K562 (cell line): Measurements from ENCODE around the gene HP1BP3. TPM values are rescaled to one million over a fixed set of nuclear protein-coding genes. Genes with fewer than 3 reads are reported as not detected.

Source experiments
- BCOR ChIP-seq: fragments of 450-650 bp; IDR thresholded peaks from 2 replicates; pipeline ENCODE4 v1.6.1; 2016
- CBX1 ChIP-seq: sonication (generic); IDR thresholded peaks from 2 replicates; pipeline ENCODE4 v1.6.1; 2016; ENCODE audit warnings: antibody characterized with exemption, low read depth, mild to moderate bottlenecking
- CBX5 ChIP-seq: IDR thresholded peaks from 2 replicates; pipeline ENCODE4 v1.6.1; 2014; ENCODE audit warnings: low read depth, borderline replicate concordance
- CREM ChIP-seq: IDR thresholded peaks from 2 replicates; pipeline ENCODE4 v1.6.1; 2014; ENCODE audit warnings: antibody characterized with exemption, low read depth
- GTF2A2 ChIP-seq: IDR thresholded peaks from 2 replicates; pipeline ENCODE4 v1.6.1; 2016; ENCODE audit warnings: mild to moderate bottlenecking, missing genetic modification characterization, missing compliant biosample characterization
- HCFC1 ChIP-seq: IDR thresholded peaks from 2 replicates; pipeline ENCODE4 v1.6.1; 2012; ENCODE audit warnings: low read depth, low read length, improper control_type of control experiment
- IFI16 ChIP-seq: fragments of 250-450 bp; sonication (Bioruptor Pico); IDR thresholded peaks from 2 replicates; pipeline ENCODE4 v2.1.2; 2022; ENCODE audit warnings: mild to moderate bottlenecking, inconsistent platforms
- NFIC ChIP-seq: fragments of 450-650 bp; IDR thresholded peaks from 2 replicates; pipeline ENCODE4 v1.6.1; 2017; ENCODE audit warnings: mild to moderate bottlenecking, inconsistent platforms
- NFRKB ChIP-seq: fragments of 450-650 bp; IDR thresholded peaks from 2 replicates; pipeline ENCODE4 v1.6.1; 2016; ENCODE audit warnings: low read depth
- NR4A1 ChIP-seq, 2 experiments: fragments of 250-450 bp in 1 of 2; fragments of 450-650 bp in 1 of 2; sonication (Bioruptor Pico) in 1 of 2; IDR thresholded peaks; 2 replicates each; pipeline versions ENCODE4 v1.4.0 to v1.6.1; 2016 to 2020; ENCODE audit warnings: mild to moderate bottlenecking in 2 of 2, missing compliant biosample characterization in 1 of 2, missing genetic modification characterization in 1 of 2, moderate library complexity in 1 of 2
- SIN3A ChIP-seq, 2 experiments: fragments of 150-350 bp in 1 of 2; IDR thresholded peaks; 2 replicates each; pipeline ENCODE4 v1.6.1; 2011 to 2016; ENCODE audit warnings: borderline replicate concordance in 2 of 2, low read depth in 2 of 2, low read length in 2 of 2, mild to moderate bottlenecking in 2 of 2, moderate library complexity in 2 of 2; ENCODE audit not compliant: control insufficient read depth in 1 of 2
- SMC3 ChIP-seq: conservative IDR thresholded peaks from 2 replicates; pipeline ENCODE4 v1.6.1; 2011; ENCODE audit warnings: low read depth, low read length, improper control_type of control experiment; ENCODE audit not compliant: insufficient read depth
- SNIP1 ChIP-seq: fragments of 450-650 bp; IDR thresholded peaks from 2 replicates; pipeline ENCODE4 v1.7.1; 2017; ENCODE audit warnings: low read depth, mild to moderate bottlenecking
- SRSF7 ChIP-seq: fragments of 200-400 bp; formaldehyde crosslinking; optimal IDR thresholded peaks from 2 replicates; pipeline ENCODE3; 2017; ENCODE audit warnings: mild to moderate bottlenecking, low read depth, low read length
- ZNF12 ChIP-seq: sonication (generic); formaldehyde crosslinking; IDR thresholded peaks from 2 replicates; pipeline ENCODE4 v1.4.0; 2020; ENCODE audit warnings: mild to moderate bottlenecking, missing genetic modification reagents
- ZNF121 ChIP-seq: sonication (generic); formaldehyde crosslinking; conservative IDR thresholded peaks from 2 replicates; pipeline ENCODE4 v1.8.0; 2022; ENCODE audit warnings: missing genetic modification reagents
- ZZZ3 ChIP-seq: fragments of 450-650 bp; IDR thresholded peaks from 2 replicates; pipeline ENCODE4 v1.6.1; 2016; ENCODE audit warnings: antibody characterized with exemption, mild to moderate bottlenecking, moderate library complexity
- polyA plus RNA-seq, 8 experiments: library from polyadenylated mRNA; depleted of rRNA in 4 of 8; stranded (reverse) in 5 of 8; unstranded in 3 of 8; fragments of >200 nt; fragmentation: Nextera tagmentation in 2 of 8; fragmentation: Illumina TruSeq in 1 of 8; extraction: Ambion mirVana in 2 of 8; extraction: Trizol in 1 of 8; gene quantifications; 2 replicates each; pipeline versions ENCODE4 v1.2.1 to v1.2.3, GENCODE V29; 2011 to 2014; ENCODE audit warnings: inconsistent platforms in 1 of 8, missing spikeins in 1 of 8
- total RNA-seq, 7 experiments: library from RNA; depleted of rRNA in 6 of 7; stranded (reverse); fragments of >200 nt in 6 of 7; fragmentation: Illumina TruSeq in 2 of 7; extraction: Trizol in 2 of 7; gene quantifications; 2 replicates each; pipeline versions ENCODE4 v1.2.1 to v1.2.3, GENCODE V29; 2011 to 2021; ENCODE audit warnings: low replicate concordance in 1 of 7
- TF ChIP-seq, protein P1 (sequence below): sonication (generic); formaldehyde crosslinking; IDR thresholded peaks from 2 replicates; pipeline ENCODE4 v1.8.0; 2022; ENCODE audit warnings: mild to moderate bottlenecking, missing genetic modification reagents
- TF ChIP-seq, protein P2 (sequence below): fragments of 250-450 bp; sonication (Bioruptor Pico); IDR thresholded peaks from 2 replicates; pipeline ENCODE4 v1.4.0; 2020
- TF ChIP-seq, protein P3 (sequence below): sonication (generic); formaldehyde crosslinking; IDR thresholded peaks from 2 replicates; pipeline ENCODE4 v1.9.0; 2022; ENCODE audit warnings: mild to moderate bottlenecking, missing genetic modification reagents
- TF ChIP-seq, protein P4 (sequence below): sonication (generic); formaldehyde crosslinking; IDR thresholded peaks from 2 replicates; pipeline ENCODE4 v1.8.1; 2023; ENCODE audit warnings: mild to moderate bottlenecking, missing genetic modification reagents

The HP1BP3 gene
- total and polyA plus RNA-seq, 9 of the 15 experiments (the other 6 are each of a cell fraction or from before 2014, with no cell fraction given): 57.3 to 513 (median 240) TPM

DNA sequence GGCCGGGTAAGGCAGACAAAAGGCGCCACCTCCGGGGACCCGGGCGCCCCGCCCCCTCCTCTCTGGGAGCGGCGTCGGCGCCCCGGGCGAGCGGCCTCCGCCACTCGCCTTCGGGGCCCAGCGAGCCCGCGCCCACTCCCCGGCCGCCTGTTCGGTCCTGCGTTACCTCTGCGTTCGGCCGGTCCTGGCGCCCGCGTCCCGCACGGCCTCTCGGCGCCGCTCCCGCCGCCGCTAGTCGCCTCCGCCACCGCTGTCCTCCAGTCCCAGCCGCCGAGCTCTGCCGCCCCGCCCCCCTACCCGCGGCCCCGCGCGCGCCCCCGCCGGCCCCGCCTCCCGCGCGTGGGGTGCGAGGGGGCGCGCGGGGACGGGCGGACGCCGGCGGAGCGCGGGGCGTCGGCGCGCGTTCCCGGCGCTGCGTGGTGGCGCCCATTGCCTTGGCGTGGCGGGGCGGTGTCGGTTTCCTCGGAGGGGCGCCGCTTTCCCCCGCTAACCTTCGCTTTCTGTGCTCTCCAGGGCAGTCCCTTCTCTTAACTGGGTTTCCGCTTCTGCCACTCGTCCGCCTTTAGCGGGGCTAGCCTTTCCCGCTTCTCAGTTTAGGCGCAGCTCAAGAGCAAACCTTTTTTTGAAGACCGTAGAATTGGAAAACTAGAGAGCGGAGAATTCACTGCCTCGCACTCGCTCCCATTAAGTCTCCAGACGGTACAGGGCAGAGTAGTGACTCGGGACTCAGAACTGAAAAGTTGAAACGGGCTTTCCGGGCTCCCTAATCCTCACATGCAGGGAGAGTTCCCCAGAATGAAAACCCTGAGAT lies at the start of gene HP1BP3 (continued):
- TF ChIP-seq, protein P1, sequence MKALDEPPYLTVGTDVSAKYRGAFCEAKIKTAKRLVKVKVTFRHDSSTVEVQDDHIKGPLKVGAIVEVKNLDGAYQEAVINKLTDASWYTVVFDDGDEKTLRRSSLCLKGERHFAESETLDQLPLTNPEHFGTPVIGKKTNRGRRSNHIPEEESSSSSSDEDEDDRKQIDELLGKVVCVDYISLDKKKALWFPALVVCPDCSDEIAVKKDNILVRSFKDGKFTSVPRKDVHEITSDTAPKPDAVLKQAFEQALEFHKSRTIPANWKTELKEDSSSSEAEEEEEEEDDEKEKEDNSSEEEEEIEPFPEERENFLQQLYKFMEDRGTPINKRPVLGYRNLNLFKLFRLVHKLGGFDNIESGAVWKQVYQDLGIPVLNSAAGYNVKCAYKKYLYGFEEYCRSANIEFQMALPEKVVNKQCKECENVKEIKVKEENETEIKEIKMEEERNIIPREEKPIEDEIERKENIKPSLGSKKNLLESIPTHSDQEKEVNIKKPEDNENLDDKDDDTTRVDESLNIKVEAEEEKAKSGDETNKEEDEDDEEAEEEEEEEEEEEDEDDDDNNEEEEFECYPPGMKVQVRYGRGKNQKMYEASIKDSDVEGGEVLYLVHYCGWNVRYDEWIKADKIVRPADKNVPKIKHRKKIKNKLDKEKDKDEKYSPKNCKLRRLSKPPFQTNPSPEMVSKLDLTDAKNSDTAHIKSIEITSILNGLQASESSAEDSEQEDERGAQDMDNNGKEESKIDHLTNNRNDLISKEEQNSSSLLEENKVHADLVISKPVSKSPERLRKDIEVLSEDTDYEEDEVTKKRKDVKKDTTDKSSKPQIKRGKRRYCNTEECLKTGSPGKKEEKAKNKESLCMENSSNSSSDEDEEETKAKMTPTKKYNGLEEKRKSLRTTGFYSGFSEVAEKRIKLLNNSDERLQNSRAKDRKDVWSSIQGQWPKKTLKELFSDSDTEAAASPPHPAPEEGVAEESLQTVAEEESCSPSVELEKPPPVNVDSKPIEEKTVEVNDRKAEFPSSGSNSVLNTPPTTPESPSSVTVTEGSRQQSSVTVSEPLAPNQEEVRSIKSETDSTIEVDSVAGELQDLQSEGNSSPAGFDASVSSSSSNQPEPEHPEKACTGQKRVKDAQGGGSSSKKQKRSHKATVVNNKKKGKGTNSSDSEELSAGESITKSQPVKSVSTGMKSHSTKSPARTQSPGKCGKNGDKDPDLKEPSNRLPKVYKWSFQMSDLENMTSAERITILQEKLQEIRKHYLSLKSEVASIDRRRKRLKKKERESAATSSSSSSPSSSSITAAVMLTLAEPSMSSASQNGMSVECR (CRISPR knock-in tag): peak; percentile 39; the same call in 1 of the 2 replicates
- TF ChIP-seq NFIC (peak; percentile 35; the same call in 1 of the 2 replicates), BCOR (no peak), CBX1 (peak; percentile 76; the same call in 1 of the 2 replicates), SNIP1 (no peak), NFRKB (peak; percentile 76), NR4A1 (CRISPR knock-in tag; IDR thresholded peaks at IDR 0.05) (no peak), NR4A1 (tag; IDR thresholded peaks at IDR 0.05) (no peak), SMC3 (0 out of 2 replicates have a peak, but pooled peaks have one; percentile 11), SIN3A (IDR thresholded peaks at IDR 0.05; ENCODE audit: borderline replicate concordance in 2 of 2, control insufficient read depth in 1 of 2, low read depth in 2 of 2, low read length in 2 of 2) (peak; percentile 76 to 94; a peak in 2 of 4 replicates), CBX5 (no peak), SRSF7 (no peak), ZZZ3 (no peak), ZNF121 (CRISPR knock-in tag) (no peak), IFI16 (no peak), CREM (peak; percentile 43; the same call in 1 of the 2 replicates), HCFC1 (no peak), GTF2A2 (tag) (peak; percentile 56; the same call in 1 of the 2 replicates), ZNF12 (CRISPR knock-in tag) (no peak)
- TF ChIP-seq, protein P2, sequence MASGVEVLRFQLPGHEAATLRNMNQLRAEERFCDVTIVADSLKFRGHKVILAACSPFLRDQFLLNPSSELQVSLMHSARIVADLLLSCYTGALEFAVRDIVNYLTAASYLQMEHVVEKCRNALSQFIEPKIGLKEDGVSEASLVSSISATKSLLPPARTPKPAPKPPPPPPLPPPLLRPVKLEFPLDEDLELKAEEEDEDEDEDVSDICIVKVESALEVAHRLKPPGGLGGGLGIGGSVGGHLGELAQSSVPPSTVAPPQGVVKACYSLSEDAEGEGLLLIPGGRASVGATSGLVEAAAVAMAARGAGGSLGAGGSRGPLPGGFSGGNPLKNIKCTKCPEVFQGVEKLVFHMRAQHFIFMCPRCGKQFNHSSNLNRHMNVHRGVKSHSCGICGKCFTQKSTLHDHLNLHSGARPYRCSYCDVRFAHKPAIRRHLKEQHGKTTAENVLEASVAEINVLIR (CRISPR knock-in tag): 0 out of 2 replicates have a peak, but pooled peaks have one; percentile 3
- TF ChIP-seq, protein P3, sequence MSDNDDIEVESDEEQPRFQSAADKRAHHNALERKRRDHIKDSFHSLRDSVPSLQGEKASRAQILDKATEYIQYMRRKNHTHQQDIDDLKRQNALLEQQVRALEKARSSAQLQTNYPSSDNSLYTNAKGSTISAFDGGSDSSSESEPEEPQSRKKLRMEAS (CRISPR knock-in tag): 0 out of 2 replicates have a peak, but pooled peaks have one; percentile 19
- TF ChIP-seq, protein P4, sequence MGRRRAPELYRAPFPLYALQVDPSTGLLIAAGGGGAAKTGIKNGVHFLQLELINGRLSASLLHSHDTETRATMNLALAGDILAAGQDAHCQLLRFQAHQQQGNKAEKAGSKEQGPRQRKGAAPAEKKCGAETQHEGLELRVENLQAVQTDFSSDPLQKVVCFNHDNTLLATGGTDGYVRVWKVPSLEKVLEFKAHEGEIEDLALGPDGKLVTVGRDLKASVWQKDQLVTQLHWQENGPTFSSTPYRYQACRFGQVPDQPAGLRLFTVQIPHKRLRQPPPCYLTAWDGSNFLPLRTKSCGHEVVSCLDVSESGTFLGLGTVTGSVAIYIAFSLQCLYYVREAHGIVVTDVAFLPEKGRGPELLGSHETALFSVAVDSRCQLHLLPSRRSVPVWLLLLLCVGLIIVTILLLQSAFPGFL (CRISPR knock-in tag): no peak
